HG02623 (cell line): ENCODE measurements around the gene CDKL5.
"Not testable (repeated sequence)": the region's sequence is repeated elsewhere in the genome, so short reads cannot be mapped to it uniquely, and the experiment has no call there.

ENCODE experiments used
- ATAC-seq: cut with Tn5 transposase; IDR thresholded peaks from one replicate; pipeline ENCODE4 v1.9.1; 2021; ENCODE audit warnings: moderate library complexity; ENCODE audit not compliant: unreplicated experiment

The CDKL5 gene

GRCh38 chrX:18425199-18426003 lies at the start of gene CDKL5:
TSS of gene CDKL5 (plus strand) at chrX:18425608. CDS start at chrX:18507097, 81,489 bp downstream.
- ATAC-seq, result peak; percentile 93

- no peak for ATAC-seq
Measured at GRCh38 chrX:18377796-18378195, 47.6 kb upstream of the CDKL5 start.

DNA sequence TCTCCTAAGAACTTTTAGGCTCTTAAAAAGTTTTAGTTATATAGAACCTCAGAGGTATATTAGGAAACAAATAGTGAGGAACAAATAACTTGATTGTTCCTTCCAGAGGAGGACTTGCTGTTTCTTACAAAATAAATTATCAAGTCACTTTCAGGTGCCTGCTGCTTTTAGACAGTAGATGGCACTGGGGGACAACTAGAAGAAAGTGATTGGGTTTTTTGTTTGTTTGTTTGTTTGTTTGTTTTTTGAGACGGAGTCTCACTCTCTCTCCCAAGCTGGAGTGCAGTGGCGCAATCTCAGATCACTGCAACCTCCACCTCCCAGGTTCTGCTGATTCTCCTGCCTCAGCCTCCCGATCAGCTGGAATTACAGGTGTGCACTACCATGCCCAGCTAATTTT lies 35.4 kb upstream of the CDKL5 start:
- ATAC-seq, result no peak

GRCh38 chrX:18390941-18391538 lies 34.4 kb upstream of the CDKL5 start:
- ATAC-seq, result no peak

GRCh38 chrX:18394477-18394876 lies 30.9 kb upstream of the CDKL5 start:
- ATAC-seq, result no peak

DNA sequence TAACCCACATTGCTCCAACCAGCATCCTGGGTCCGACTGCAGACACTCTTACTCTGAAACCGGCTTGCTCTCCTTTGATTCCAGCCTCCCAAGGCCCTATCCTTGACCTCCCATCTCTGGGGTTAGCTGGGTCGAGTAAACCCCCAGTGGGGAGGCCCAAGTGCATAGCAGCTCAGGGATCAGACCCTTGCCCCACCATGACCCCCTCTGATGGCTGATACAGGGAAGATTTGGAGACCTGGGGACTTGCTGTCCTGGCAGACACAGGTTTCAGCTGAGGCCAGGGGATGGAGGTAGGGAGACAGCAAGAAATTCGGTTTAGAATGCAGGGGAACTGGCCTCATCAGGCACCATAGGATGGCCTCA lies 23.6 kb upstream of the CDKL5 start:
- no peak for ATAC-seq

- ATAC-seq, result no peak
Measured at GRCh38 chrX:18406531-18407266, 18.7 kb upstream of the CDKL5 start.

DNA sequence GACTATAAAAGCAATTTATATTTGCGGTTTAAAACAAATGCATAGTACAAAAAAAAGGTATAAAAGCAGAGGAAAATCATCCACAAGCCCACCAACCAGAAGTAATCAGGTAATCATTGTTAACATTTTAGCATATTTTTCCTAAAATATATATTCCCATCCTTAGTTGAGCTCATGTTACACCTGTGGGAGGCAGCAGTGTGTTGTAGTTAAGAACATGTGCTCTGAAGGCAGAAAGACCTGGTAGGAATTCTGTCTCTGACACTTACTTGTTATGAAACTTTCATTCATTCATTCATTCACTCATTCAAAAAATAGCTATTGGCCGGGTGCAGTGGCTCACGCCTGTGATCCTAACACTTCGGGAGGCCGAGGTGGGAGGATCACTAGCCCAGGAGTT lies 15.4 kb upstream of the CDKL5 start:
- no peak for ATAC-seq

DNA sequence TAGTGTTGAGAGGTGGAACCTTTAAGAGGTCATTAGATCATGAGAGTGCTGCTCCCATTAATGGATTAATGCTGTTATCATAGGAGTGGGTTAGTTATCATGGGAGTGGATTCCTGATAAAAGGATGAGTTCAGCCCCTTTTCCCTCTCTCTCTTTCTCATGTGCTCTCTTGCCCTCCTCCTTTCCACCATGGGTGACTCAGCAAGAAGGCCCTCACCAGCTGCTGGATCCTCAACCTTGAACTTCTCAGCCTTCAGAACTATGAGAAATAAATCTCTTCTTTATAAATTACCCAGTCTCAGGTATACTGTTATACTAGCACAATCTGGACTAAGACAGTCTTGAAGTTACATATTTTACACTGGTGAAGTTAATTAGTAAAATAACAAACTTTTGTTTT lies 10.0 kb upstream of the CDKL5 start:
- ATAC-seq, result no peak

DNA sequence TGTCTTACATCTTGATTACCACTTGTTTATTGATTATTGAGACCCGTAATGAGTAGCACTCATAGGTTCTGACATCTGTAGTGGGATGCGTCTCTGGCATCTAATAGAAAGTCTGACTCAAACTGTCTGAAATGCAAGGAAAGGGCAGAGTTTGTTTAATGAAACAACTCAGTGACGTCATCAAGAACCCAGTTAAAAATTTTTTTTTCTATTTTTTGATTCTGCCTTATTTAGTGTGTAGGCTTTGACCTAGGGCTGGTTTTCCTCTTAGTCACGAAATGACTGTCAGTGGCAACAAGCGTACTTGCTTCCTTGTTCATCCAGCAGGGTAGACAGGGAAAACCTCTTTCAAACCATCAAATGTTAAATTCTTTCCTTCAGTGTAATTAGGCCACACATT lies 3.1 kb upstream of the CDKL5 start:
- ATAC-seq, result no peak

DNA sequence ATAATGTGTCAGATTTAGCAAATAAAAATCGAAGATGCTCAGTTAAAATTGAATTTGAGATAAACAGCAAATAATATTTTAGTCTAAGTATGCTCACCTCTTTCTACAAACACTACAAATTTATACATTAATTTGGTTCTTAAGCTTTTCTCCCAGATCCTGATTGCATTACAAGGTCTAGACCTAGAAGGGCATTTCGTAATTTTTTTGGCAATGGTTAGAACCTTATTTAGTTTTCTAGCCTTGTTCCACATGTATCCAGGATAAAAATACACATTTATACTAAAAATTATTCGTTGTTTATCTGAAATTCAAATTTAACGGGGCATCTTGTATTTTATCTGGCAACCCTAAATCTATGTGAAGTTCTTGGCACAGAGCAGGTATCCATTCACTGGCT lies 2.5 kb upstream of the CDKL5 start:
- no peak for ATAC-seq

DNA sequence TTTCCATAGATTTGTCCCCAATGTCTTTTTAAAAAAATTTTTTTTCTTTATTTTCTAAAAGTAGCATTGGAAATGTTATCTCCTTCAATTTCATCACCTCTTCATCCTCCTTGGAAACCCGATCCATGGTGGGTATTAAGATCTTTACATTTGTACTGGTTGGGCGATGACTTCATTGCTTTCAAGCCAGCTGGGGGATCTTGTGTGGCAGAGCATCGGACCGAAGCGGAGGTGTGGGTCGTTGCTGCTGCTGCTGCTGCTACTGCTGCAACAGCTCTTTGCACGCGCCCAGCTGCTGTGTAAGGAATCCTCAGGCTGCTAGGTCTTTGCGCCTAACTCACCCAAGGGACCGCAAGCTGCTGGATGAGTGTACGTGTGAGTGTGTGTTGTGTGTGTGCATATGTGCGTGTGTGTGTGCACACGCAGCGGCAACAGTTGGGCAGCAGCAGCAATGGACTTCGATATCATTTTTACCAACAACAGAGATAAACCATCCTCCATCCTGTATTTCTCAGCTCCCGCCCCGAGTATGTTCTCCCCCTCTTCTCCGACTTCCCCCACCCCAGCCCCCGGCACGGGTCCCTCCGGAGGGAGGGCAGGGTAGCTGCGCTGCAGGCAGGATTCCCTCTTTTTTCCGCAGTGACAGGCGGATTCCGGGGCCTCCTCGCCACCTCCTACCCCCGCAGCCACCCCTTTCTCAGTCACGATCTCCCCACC lies 768 bp upstream of the CDKL5 start:
- no peak for ATAC-seq

GRCh38 chrX:18426004-18426320 lies 554 bp downstream of the CDKL5 start:
- no peak for ATAC-seq

DNA sequence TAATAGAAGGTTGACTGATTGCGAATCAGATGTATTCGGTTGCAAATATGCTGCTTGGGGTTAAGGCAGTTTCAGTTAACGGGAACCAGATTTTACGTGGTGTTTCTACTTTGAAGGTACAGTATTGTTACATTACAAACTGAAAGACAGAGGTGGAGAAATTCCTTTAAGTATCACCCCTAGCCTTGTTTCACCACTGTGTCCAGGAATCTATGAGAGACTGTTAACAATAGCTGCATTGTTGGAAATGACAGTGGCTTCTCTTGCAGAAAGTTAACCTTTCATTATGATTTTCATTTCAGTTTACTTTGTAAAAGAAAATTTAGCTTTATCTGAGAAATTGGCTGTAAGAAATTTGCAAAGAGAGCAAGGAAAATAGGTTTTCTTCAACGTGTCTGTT lies 2.6 kb downstream of the CDKL5 start:
- ATAC-seq, result no peak

GRCh38 chrX:18433288-18433687 lies 7.9 kb downstream of the CDKL5 start:
- not testable (repeated sequence) for ATAC-seq

DNA sequence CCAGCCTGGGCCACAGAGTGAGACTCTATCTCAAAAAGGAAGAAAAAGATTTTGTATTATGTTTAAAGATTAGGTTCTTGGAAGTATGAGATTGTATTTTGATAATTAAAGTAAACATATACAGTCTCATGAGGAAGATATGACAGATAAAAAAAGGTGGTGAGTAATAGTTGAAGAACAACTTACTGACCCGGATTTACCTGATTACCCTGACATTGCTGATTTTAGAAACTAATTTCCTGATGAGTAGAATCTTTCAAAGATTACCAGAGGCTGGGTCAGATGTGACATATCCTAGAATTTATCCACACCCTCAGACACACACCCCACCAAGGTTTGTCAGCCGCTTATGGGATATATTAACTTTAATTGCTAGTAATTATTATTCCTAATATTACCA lies 9.5 kb downstream of the CDKL5 start:
- no peak for ATAC-seq

DNA sequence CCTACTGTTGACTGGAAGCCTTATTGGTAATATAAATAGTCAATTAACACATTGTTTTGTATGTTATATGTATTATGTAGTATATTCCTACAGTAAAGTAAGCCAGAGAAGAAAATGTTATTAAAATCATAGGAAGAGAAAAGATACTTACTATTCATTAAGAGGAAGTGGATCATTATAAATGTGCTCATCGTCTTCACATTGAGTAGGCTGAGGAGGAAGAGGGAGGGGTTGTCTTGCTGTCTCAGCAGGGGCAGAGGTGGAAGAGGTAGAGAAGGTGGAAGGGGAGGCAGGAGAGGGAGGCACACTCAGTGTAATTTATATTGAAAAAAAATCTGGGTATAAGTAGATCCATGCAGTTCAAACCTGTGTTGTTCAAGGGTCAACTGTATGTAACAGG lies 10.6 kb downstream of the CDKL5 start:
- ATAC-seq, result no peak

GRCh38 chrX:18440835-18441234 lies 15.4 kb downstream of the CDKL5 start:
- no peak for ATAC-seq

DNA sequence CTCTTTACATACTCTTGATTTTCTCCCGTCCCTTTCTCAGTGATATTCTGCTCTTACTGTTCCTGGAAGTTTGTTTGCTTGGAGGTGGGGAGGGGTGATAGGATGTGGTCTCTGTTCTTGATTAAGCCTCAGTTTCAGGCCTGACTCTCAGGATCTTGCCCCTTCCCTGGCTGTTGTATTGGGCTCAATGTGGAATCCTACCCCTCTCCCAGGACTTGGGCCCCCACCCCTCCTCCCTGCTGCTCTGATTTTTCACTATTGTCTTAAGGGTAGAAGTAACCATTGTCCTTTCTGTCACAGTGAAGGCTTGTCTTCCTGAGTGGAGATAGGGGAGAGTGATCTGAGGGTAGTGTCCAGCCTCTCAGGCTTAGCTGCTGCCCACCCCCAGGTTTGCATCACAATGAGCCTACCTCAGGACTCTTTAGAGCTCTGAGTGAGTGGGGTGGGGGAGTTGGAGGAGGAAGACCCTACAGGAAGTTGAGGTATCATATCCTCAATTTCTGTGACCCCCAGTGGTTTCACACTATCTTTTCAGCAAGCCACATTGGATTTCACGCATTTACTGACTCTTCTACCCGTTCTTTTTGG lies 16.5 kb downstream of the CDKL5 start:
- no peak for ATAC-seq

- no peak for ATAC-seq
Measured at GRCh38 chrX:18448416-18448815, 23.0 kb downstream of the CDKL5 start.

- ATAC-seq, result no peak
Measured at GRCh38 chrX:18449236-18449635, 23.8 kb downstream of the CDKL5 start.
